DLD1 (cell line): Measurements from ENCODE around the gene IAPP.
"Not testable (repeated sequence)": the region's sequence is repeated elsewhere in the genome, so short reads cannot be mapped to it uniquely, and the experiment has no call there.

Experiments used
- in situ Hi-C: cut with HindIII; loops from 2 replicates; pipeline ENCODE4 v1.10.0; 2017; ENCODE audit warnings: low sequenced_read_pairs

Gene IAPP

GRCh38 chr12:21370845-21371449 lies 1.8 kb upstream of the IAPP start:
- in situ Hi-C loops, result no loop called here

GRCh38 chr12:21379218-21379617 lies 6.5 kb downstream of the IAPP start:
- in situ Hi-C loops, result no loop called here

- in situ Hi-C loops, result not testable (repeated sequence)
These were observed 8.6 kb downstream of the IAPP start for GRCh38 chr12:21381320-21381719.

- in situ Hi-C loops, result no loop called here
These were observed 11.6 kb downstream of the IAPP start for GRCh38 chr12:21384261-21384660.

- in situ Hi-C loops, result loop anchor here (5.0 kb wide), 1 partner anchor 70 kb away; no protein-coding TSS in a partner anchor
These were observed 14.5 kb downstream of the IAPP start for GRCh38 chr12:21387174-21387573.

GRCh38 chr12:21392384-21392783 lies 19.7 kb downstream of the IAPP start:
- in situ Hi-C loops, result no loop called here

- in situ Hi-C loops, result not testable (repeated sequence)
These were observed 22.3 kb downstream of the IAPP start for GRCh38 chr12:21394828-21395626.

- in situ Hi-C loops, result no loop called here
These were observed 40.9 kb downstream of the IAPP start for GRCh38 chr12:21413369-21414277.

GRCh38 chr12:21416511-21417121 lies 43.9 kb downstream of the IAPP start:
- in situ Hi-C loops, result no loop called here

GRCh38 chr12:21418398-21418797 lies 45.7 kb downstream of the IAPP start:
- in situ Hi-C loops, result not testable (repeated sequence)

GRCh38 chr12:21419009-21419699 lies 46.5 kb downstream of the IAPP start:
- in situ Hi-C loops, result not testable (repeated sequence)

- in situ Hi-C loops, result no loop called here
These were observed 55.5 kb downstream of the IAPP start for GRCh38 chr12:21428241-21428640.
